ENCODE data around the gene MYBPC3. TPM values are rescaled to one million over a fixed set of nuclear protein-coding genes. Genes with fewer than 3 reads are reported as not detected.
A peak's percentile ranks its signal among the peaks of the same experiment; 100 is the strongest.

Gene MYBPC3
- total RNA-seq, 2 donors from 2014 or later, result 797 to 1,210 TPM

GRCh38 chr11:47306484-47306844, 46.0 kb downstream of the MYBPC3 start:
- H3K4me1 ChIP-seq, result peaks cover 0 to 18% of the 10 kb centered on the region in 2 donors
- no peak for DNase-seq (ENCODE audit: low spot score)
- H3K36me3 ChIP-seq, result peaks cover 83% of the 10 kb centered on the region
- no peak overlapping the region for H3K4me3 ChIP-seq
- TF ChIP-seq CTCF (IDR thresholded peaks at IDR 0.05), result no peak
- no peaks in the 10 kb centered on the region for H3K27me3 ChIP-seq
- H3K9me3 ChIP-seq, result peaks cover 0 to 17% of the 10 kb centered on the region in 2 donors
- peak overlapping the region; percentile 57 to 91 for H3K27ac ChIP-seq

- TF ChIP-seq CTCF (IDR thresholded peaks at IDR 0.05), result no peak
- peaks cover 82% of the 10 kb centered on the region for H3K36me3 ChIP-seq
- peak; percentile 69 for DNase-seq (ENCODE audit: low spot score)
- peaks cover 0 to 18% of the 10 kb centered on the region in 2 donors for H3K4me1 ChIP-seq
- H3K9me3 ChIP-seq, result peaks cover 0 to 17% of the 10 kb centered on the region in 2 donors
- no peaks in the 10 kb centered on the region for H3K27me3 ChIP-seq
- peak overlapping the region; percentile 57 to 91 for H3K27ac ChIP-seq
- no peak overlapping the region for H3K4me3 ChIP-seq
These were observed 46.6 kb downstream of the MYBPC3 start for GRCh38 chr11:47305734-47306483.

GRCh38 chr11:47302853-47303252, 49.6 kb downstream of the MYBPC3 start:
- Histone ChIP-seq H3K4me1 (peaks cover 0 to 18% of the 10 kb centered on the region in 2 donors), H3K27me3 (no peaks in the 10 kb centered on the region), H3K9me3 (peaks cover 0 to 34% of the 10 kb centered on the region in 2 donors), H3K4me3 (no peak overlapping the region), H3K36me3 (peaks cover 80% of the 10 kb centered on the region), H3K27ac (no peak overlapping the region)
- TF ChIP-seq CTCF (IDR thresholded peaks at IDR 0.05), result no peak
- DNase-seq (ENCODE audit: low spot score), result no peak

GRCh38 chr11:47299078-47299477, 53.4 kb downstream of the MYBPC3 start:
- DNase-seq (ENCODE audit: low spot score), result no peak
- Histone ChIP-seq H3K36me3 (peaks cover 92% of the 10 kb centered on the region), H3K4me1 (no peaks in the 10 kb centered on the region), H3K27me3 (no peaks in the 10 kb centered on the region), H3K9me3 (peaks cover 0 to 34% of the 10 kb centered on the region in 2 donors), H3K27ac (no peak overlapping the region), H3K4me3 (no peak overlapping the region)
- no peak for TF ChIP-seq CTCF (IDR thresholded peaks at IDR 0.05)

- Histone ChIP-seq H3K36me3 (peaks cover 91% of the 10 kb centered on the region), H3K4me3 (no peak overlapping the region), H3K27me3 (no peaks in the 10 kb centered on the region), H3K9me3 (peaks cover 0 to 17% of the 10 kb centered on the region in 2 donors), H3K4me1 (no peaks in the 10 kb centered on the region), H3K27ac (no peak overlapping the region)
- no peak for DNase-seq (ENCODE audit: low spot score)
- no peak for TF ChIP-seq CTCF (IDR thresholded peaks at IDR 0.05)
These were observed 56.5 kb downstream of the MYBPC3 start for GRCh38 chr11:47296045-47296444.

- TF ChIP-seq CTCF (IDR thresholded peaks at IDR 0.05), result no peak
- no peak overlapping the region for H3K4me3 ChIP-seq
- DNase-seq (ENCODE audit: low spot score), result no peak
- peaks cover 91% of the 10 kb centered on the region for H3K36me3 ChIP-seq
- no peaks in the 10 kb centered on the region for H3K27me3 ChIP-seq
- H3K27ac ChIP-seq, result no peak overlapping the region
- no peaks in the 10 kb centered on the region for H3K4me1 ChIP-seq
- H3K9me3 ChIP-seq, result peaks cover 0 to 17% of the 10 kb centered on the region in 2 donors
These were observed 57.1 kb downstream of the MYBPC3 start for GRCh38 chr11:47295385-47295784.

Data from right atrium auricular region (tissue), 2 donors.